ENCODE results near the gene ASPSCR1. TPM values are rescaled to one million over a fixed set of nuclear protein-coding genes. Genes with fewer than 3 reads are reported as not detected.

ASPSCR1 gene
- total and polyA plus RNA-seq, 2 of the 13 experiments (the other 11 are each of a cell fraction or from before 2014, with no cell fraction given) = 274 to 314 TPM

DNA sequence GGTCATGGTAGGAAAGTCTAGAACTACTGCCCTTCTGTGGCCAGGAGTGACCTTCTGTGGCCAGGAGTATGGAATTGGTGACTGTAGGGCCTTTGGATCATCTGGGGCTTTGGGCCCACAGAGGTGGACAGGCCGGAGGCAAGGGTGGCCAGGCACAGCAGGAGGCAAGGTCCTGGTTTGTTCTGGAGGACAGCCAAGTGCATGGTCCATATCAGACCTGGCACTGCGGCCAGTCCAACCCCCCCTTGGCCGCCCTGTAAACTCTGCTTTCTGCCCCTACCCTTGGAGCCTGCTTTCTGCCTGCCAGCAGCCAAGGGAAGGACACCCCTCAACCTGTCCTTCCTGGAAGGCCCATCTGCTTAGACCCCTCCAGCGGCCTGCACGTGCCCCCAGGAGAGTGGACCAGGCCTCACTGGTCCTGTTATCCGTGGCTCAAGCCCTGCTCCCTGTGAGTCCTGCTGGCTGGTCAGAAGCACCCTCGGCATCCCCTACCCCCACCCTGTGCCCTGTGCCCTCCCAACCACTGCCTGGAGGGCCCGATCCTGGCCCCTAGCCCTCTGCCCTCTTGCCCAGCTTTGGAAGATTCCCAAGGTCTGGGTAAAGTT is 62.4 kb downstream of the ASPSCR1 start (continued):
- TF ChIP-seq, protein P1, sequence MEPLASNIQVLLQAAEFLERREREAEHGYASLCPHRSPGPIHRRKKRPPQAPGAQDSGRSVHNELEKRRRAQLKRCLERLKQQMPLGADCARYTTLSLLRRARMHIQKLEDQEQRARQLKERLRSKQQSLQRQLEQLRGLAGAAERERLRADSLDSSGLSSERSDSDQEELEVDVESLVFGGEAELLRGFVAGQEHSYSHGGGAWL (CRISPR knock-in tag; IDR thresholded peaks at IDR 0.05) = no peak
- TF ChIP-seq, protein P2, sequence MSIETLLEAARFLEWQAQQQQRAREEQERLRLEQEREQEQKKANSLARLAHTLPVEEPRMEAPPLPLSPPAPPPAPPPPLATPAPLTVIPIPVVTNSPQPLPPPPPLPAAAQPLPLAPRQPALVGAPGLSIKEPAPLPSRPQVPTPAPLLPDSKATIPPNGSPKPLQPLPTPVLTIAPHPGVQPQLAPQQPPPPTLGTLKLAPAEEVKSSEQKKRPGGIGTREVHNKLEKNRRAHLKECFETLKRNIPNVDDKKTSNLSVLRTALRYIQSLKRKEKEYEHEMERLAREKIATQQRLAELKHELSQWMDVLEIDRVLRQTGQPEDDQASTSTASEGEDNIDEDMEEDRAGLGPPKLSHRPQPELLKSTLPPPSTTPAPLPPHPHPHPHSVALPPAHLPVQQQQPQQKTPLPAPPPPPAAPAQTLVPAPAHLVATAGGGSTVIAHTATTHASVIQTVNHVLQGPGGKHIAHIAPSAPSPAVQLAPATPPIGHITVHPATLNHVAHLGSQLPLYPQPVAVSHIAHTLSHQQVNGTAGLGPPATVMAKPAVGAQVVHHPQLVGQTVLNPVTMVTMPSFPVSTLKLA (IDR thresholded peaks at IDR 0.05) = no peak
- TF ChIP-seq ZNF629 (CRISPR knock-in tag; conservative IDR thresholded peaks at IDR 0.05) = no peak
- no peak for TF ChIP-seq HMG20A (CRISPR knock-in tag; IDR thresholded peaks at IDR 0.05; ENCODE audit: borderline replicate concordance)
- TF ChIP-seq ZNF607 (CRISPR knock-in tag; IDR thresholded peaks at IDR 0.05; ENCODE audit: borderline replicate concordance) = no peak
- no peak for TF ChIP-seq TCF12 (IDR thresholded peaks at IDR 0.05)
- TF ChIP-seq TCF12 (CRISPR knock-in tag; IDR thresholded peaks at IDR 0.05) = no peak
- TF ChIP-seq, protein P3, sequence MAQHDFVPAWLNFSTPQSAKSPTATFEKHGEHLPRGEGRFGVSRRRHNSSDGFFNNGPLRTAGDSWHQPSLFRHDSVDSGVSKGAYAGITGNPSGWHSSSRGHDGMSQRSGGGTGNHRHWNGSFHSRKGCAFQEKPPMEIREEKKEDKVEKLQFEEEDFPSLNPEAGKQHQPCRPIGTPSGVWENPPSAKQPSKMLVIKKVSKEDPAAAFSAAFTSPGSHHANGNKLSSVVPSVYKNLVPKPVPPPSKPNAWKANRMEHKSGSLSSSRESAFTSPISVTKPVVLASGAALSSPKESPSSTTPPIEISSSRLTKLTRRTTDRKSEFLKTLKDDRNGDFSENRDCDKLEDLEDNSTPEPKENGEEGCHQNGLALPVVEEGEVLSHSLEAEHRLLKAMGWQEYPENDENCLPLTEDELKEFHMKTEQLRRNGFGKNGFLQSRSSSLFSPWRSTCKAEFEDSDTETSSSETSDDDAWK (CRISPR knock-in tag; IDR thresholded peaks at IDR 0.05) = no peak
- TF ChIP-seq NRL (CRISPR knock-in tag; IDR thresholded peaks at IDR 0.05; ENCODE audit: borderline replicate concordance) = no peak; the same call in 1 of the 2 replicates
- TF ChIP-seq, protein P4, sequence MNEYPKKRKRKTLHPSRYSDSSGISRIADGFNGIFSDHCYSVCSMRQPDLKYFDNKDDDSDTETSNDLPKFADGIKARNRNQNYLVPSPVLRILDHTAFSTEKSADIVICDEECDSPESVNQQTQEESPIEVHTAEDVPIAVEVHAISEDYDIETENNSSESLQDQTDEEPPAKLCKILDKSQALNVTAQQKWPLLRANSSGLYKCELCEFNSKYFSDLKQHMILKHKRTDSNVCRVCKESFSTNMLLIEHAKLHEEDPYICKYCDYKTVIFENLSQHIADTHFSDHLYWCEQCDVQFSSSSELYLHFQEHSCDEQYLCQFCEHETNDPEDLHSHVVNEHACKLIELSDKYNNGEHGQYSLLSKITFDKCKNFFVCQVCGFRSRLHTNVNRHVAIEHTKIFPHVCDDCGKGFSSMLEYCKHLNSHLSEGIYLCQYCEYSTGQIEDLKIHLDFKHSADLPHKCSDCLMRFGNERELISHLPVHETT (CRISPR knock-in tag; conservative IDR thresholded peaks at IDR 0.05) = no peak
- no peak for TF ChIP-seq HMG20B (CRISPR knock-in tag; conservative IDR thresholded peaks at IDR 0.05)
- TF ChIP-seq KAT8 (CRISPR knock-in tag; IDR thresholded peaks at IDR 0.05) = peak; percentile 45
- TF ChIP-seq HDAC6 (IDR thresholded peaks at IDR 0.05; ENCODE audit: low read depth, low read length) = no peak
- peak; percentile 35; the same call in 1 of the 2 replicates for TF ChIP-seq KDM2A (CRISPR knock-in tag; IDR thresholded peaks at IDR 0.05; ENCODE audit: borderline replicate concordance, low read depth)
- TF ChIP-seq U2AF2 (IDR thresholded peaks at IDR 0.05; ENCODE audit: low read depth, low read length) = no peak
- TF ChIP-seq, protein P5, sequence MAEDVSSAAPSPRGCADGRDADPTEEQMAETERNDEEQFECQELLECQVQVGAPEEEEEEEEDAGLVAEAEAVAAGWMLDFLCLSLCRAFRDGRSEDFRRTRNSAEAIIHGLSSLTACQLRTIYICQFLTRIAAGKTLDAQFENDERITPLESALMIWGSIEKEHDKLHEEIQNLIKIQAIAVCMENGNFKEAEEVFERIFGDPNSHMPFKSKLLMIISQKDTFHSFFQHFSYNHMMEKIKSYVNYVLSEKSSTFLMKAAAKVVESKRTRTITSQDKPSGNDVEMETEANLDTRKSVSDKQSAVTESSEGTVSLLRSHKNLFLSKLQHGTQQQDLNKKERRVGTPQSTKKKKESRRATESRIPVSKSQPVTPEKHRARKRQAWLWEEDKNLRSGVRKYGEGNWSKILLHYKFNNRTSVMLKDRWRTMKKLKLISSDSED (CRISPR knock-in tag; IDR thresholded peaks at IDR 0.05) = no peak
- TF ChIP-seq, protein P6, sequence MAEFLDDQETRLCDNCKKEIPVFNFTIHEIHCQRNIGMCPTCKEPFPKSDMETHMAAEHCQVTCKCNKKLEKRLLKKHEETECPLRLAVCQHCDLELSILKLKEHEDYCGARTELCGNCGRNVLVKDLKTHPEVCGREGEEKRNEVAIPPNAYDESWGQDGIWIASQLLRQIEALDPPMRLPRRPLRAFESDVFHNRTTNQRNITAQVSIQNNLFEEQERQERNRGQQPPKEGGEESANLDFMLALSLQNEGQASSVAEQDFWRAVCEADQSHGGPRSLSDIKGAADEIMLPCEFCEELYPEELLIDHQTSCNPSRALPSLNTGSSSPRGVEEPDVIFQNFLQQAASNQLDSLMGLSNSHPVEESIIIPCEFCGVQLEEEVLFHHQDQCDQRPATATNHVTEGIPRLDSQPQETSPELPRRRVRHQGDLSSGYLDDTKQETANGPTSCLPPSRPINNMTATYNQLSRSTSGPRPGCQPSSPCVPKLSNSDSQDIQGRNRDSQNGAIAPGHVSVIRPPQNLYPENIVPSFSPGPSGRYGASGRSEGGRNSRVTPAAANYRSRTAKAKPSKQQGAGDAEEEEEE (CRISPR knock-in tag; IDR thresholded peaks at IDR 0.05; ENCODE audit: borderline replicate concordance) = no peak
- TF ChIP-seq GABPB1 (CRISPR knock-in tag; IDR thresholded peaks at IDR 0.05) = no peak
- no peak for TF ChIP-seq SMARCE1 (IDR thresholded peaks at IDR 0.05; ENCODE audit: borderline replicate concordance)
- TF ChIP-seq ZNF343 (CRISPR knock-in tag; IDR thresholded peaks at IDR 0.05) = no peak
- no peak for TF ChIP-seq GTF3A (CRISPR knock-in tag; conservative IDR thresholded peaks at IDR 0.05)
- TF ChIP-seq HOXA3 (CRISPR knock-in tag; IDR thresholded peaks at IDR 0.05) = no peak
